NB4 (cell line): ENCODE measurements around the gene STX18.

Experiments used
- DNase-seq: peaks from one replicate; pipeline ENCODE4 v3.0.0; 2010; ENCODE audit warnings: low read depth
- H3K4me3 ChIP-seq: one replicate; pipeline ENCODE4 v1.5.1; 2011; ENCODE audit warnings: mild to moderate bottlenecking, low read depth, low read length, moderate library complexity
- MAX ChIP-seq: IDR thresholded peaks from 2 replicates; pipeline ENCODE4 v1.6.1; 2011; ENCODE audit warnings: low read depth, low read length
- MYC ChIP-seq: IDR thresholded peaks from 2 replicates; pipeline ENCODE4 v1.6.1; 2011; ENCODE audit warnings: low read depth, low read length
- POLR2A ChIP-seq: IDR thresholded peaks from 2 replicates; pipeline ENCODE4 v1.6.1; 2011; ENCODE audit warnings: mild to moderate bottlenecking; ENCODE audit not compliant: insufficient read length; ENCODE audit errors: extremely low read depth
- TF ChIP-seq, protein P1 (sequence below): IDR thresholded peaks from one replicate; pipeline ENCODE4 v1.5.1; 2012; ENCODE audit warnings: low read depth, low read length

STX18 gene

GRCh38 chr4:4410271-4410670 is 131.6 kb downstream of the STX18 start:
- H3K4me3 ChIP-seq, result no peak overlapping the region
- no peak for DNase-seq
- TF ChIP-seq, protein P1, sequence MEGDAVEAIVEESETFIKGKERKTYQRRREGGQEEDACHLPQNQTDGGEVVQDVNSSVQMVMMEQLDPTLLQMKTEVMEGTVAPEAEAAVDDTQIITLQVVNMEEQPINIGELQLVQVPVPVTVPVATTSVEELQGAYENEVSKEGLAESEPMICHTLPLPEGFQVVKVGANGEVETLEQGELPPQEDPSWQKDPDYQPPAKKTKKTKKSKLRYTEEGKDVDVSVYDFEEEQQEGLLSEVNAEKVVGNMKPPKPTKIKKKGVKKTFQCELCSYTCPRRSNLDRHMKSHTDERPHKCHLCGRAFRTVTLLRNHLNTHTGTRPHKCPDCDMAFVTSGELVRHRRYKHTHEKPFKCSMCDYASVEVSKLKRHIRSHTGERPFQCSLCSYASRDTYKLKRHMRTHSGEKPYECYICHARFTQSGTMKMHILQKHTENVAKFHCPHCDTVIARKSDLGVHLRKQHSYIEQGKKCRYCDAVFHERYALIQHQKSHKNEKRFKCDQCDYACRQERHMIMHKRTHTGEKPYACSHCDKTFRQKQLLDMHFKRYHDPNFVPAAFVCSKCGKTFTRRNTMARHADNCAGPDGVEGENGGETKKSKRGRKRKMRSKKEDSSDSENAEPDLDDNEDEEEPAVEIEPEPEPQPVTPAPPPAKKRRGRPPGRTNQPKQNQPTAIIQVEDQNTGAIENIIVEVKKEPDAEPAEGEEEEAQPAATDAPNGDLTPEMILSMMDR, result no peak
- no peak for TF ChIP-seq POLR2A
- TF ChIP-seq MYC, result no peak
- TF ChIP-seq MAX, result no peak

- no peak for TF ChIP-seq POLR2A
- TF ChIP-seq, protein P1, result no peak
- TF ChIP-seq MYC, result no peak
- TF ChIP-seq MAX, result no peak
These were observed 132.3 kb downstream of the STX18 start for GRCh38 chr4:4409416-4410115.

DNA sequence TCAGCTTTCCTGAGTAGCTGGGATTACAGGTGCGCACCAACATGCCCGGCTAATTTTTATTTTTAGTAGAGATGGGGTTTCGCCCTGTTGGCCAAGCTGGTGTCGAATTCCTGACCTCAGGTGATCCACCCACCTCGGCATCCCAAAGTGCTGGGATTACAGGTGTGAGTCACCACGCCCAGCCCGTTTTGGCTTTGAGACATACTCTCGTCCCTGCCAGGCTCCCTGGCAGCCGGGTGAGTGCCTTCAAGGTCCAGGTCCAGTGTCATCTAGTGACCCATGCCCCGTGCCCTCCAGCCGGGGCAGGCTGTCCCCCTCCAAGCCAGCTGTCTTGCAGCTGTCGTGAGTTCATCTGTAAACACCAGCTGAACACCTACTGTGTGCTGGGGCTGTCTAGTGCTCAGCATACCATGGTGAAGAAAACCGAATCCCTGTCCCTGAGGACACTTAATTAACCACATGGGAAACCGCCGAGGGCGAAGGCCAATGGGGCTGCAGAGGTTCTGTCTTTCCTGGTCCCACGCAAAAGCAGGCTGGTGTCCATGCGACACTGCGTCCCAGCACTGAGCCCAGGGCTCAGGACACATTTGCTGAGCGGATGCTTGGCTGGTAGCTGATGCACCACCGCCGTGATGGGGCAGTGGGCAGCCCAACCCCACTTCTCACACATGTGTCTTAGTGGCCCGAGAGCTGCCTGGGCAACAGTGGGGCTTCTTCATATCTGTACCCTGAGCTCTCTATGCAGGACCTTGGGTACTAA is 133.1 kb downstream of the STX18 start:
- H3K4me3 ChIP-seq, result no peak overlapping the region
- DNase-seq, result no peak
- no peak for TF ChIP-seq MYC

More at GRCh38 chr4:4409416-4410115, 132.3 kb downstream of the STX18 start:
- H3K4me3 ChIP-seq, result no peak overlapping the region
- DNase-seq, result no peak

- no peak for DNase-seq
- no peak overlapping the region for H3K4me3 ChIP-seq
- no peak for TF ChIP-seq MYC
- TF ChIP-seq, protein P1, result no peak
- TF ChIP-seq MAX, result no peak
- no peak for TF ChIP-seq POLR2A
These were observed 133.7 kb downstream of the STX18 start for GRCh38 chr4:4408132-4408523.

DNA sequence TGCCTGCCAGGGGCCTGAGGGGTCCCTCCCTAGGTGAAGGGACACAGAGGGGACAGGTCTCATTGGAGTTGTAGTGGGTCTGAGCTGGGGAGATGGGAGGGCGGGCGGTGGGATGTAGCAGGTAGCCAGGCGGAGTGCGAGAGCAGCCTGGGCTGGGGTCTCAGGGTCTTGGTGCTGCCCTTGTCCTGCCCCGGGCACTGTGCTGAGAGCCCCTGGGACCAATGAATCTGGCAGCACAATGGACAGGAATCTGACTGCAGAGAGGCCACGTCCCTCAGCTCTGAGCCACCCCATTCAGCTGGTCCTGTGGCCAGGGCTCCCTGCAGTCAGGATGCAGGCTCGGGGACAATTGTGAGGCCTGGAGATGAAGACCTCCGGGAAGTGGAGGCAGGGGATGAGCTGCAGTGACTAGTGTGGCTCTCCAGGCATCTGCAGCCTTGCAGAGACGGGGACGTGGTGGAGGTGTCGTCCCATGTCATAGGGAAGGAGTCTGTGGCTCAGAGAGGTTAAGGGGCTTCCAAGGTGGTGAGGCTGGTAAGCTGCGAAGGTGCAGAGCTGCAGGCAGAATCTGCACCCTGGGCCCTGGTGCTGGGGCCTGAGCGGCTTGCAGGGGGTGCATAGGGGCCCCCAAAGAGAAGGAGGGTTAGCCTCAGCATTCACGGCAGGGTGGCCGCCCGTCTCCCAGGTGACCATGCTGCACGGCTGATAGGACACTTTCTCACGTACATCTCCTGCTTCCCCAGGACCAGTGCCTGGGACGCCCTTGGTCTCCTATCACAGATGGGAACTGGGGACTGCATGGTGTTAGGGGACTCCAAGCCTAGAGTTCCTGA is 134.3 kb downstream of the STX18 start:
- H3K4me3 ChIP-seq, result no peak overlapping the region
- TF ChIP-seq MAX (no peak), POLR2A (no peak), MYC (no peak)
- TF ChIP-seq, protein P1, result no peak
- no peak for DNase-seq
